LNCaP clone FGC (cell line): ENCODE results near the gene TMEM250.

Experiments used
- DNase-seq: peaks from one replicate; pipeline ENCODE4 v3.0.0-alpha.2; 2011; ENCODE audit warnings: low read depth
- H3K4me3 ChIP-seq: 2 replicates; pipeline ENCODE4 v1.5.1; 2011; ENCODE audit warnings: mild to moderate bottlenecking, low read depth, low read length, control low read depth
- TF ChIP-seq, protein P1 (sequence below): IDR thresholded peaks from 2 replicates; pipeline ENCODE4 v1.5.1; 2012; ENCODE audit warnings: mild to moderate bottlenecking; ENCODE audit not compliant: control insufficient read depth, insufficient read depth; ENCODE audit errors: extremely low read depth

TMEM250 gene

DNA sequence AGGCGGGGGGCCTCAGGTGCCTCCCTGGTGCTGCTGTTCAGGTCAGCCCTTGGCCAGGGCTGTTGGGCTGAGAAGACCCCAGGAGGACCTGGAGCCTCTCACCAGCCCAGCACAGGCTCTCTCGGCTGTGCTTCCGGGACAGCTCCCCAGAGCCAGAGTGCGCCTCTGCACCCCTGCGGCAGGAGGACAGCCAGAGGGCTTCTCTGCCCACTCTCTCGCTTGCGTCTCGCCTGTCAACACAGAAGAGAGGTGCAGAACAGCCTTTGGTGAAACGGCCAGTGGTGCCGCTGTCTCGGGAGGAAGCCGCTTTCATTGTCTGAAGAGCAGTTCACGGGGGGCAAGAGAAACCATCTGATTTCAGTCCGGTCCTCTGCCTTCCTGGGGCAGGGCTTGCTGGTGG is 19.8 kb downstream of the TMEM250 start:
- no peak overlapping the region for H3K4me3 ChIP-seq
- DNase-seq, result no peak
- TF ChIP-seq, protein P1, sequence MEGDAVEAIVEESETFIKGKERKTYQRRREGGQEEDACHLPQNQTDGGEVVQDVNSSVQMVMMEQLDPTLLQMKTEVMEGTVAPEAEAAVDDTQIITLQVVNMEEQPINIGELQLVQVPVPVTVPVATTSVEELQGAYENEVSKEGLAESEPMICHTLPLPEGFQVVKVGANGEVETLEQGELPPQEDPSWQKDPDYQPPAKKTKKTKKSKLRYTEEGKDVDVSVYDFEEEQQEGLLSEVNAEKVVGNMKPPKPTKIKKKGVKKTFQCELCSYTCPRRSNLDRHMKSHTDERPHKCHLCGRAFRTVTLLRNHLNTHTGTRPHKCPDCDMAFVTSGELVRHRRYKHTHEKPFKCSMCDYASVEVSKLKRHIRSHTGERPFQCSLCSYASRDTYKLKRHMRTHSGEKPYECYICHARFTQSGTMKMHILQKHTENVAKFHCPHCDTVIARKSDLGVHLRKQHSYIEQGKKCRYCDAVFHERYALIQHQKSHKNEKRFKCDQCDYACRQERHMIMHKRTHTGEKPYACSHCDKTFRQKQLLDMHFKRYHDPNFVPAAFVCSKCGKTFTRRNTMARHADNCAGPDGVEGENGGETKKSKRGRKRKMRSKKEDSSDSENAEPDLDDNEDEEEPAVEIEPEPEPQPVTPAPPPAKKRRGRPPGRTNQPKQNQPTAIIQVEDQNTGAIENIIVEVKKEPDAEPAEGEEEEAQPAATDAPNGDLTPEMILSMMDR, result no peak

GRCh38 chr9:136098210-136098609 is 20.5 kb downstream of the TMEM250 start:
- TF ChIP-seq, protein P1, result no peak
- DNase-seq, result no peak
- H3K4me3 ChIP-seq, result no peak overlapping the region

DNA sequence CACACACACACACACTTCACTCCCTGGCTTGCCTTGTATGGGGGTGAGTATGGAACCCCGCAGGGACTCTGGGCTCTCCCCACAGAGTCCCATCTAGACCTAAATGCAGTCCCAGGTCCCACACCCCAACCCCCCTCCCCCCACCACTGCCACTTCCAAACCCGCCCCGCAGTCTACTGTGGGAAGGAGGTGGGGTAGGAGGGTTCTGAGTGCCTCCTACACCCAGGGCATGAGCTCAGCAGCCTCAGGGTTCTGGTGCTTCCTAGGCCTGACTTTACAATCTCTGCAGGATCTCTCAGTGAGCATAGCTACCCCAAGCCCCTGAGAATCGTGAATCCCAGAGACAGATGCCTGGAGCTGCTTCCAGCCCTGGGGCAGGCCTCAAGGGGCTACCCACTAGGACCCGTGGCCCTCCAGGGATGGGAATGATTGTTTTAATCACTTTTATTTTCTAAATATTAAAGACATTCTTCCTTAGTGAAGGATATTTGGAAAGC is 22.1 kb downstream of the TMEM250 start:
- H3K4me3 ChIP-seq, result peak overlapping the region; percentile 50

GRCh38 chr9:136095070-136096058 is 23.3 kb downstream of the TMEM250 start, which contains the start of gene NACC2:
Gene NACC2 (minus strand): TSS chr9:136095289. CDS start chr9:136050521, 44,768 bp downstream.
- TF ChIP-seq, protein P1, result no peak
- no peak for DNase-seq
- peak within 1 kb of the TSS; percentile 58 for H3K4me3 ChIP-seq

More for the DNA sequence above, 22.1 kb downstream of the TMEM250 start:
- DNase-seq, result no peak
- TF ChIP-seq, protein P1, result no peak

GRCh38 chr9:136093995-136094881 is 24.4 kb downstream of the TMEM250 start:
- DNase-seq, result no peak
- TF ChIP-seq, protein P1, result no peak
- H3K4me3 ChIP-seq, result peak overlapping the region; percentile 58

- DNase-seq, result no peak
- TF ChIP-seq, protein P1, result no peak
- no peak overlapping the region for H3K4me3 ChIP-seq
Observed at GRCh38 chr9:136093346-136093986, 25.2 kb downstream of the TMEM250 start.
